GM19455 (cell line): Measurements from ENCODE around the gene ELFN1.

ENCODE experiments used
- ATAC-seq: cut with Tn5 transposase; IDR thresholded peaks from one replicate; pipeline ENCODE4 v1.9.1; 2021; ENCODE audit not compliant: unreplicated experiment

The ELFN1 gene

GRCh38 chr7:1738956-1739355 lies 68.9 kb downstream of the ELFN1 start:
- no peak for ATAC-seq

- no peak for ATAC-seq
Observed at GRCh38 chr7:1739593-1739992, 69.5 kb downstream of the ELFN1 start.

GRCh38 chr7:1740214-1740613 lies 70.1 kb downstream of the ELFN1 start:
- no peak for ATAC-seq

GRCh38 chr7:1741246-1741645 lies 71.2 kb downstream of the ELFN1 start:
- no peak for ATAC-seq

- no peak for ATAC-seq
Observed at GRCh38 chr7:1741751-1742554, 71.9 kb downstream of the ELFN1 start.

GRCh38 chr7:1742555-1743303 lies 72.7 kb downstream of the ELFN1 start:
- no peak for ATAC-seq

- no peak for ATAC-seq
Observed at GRCh38 chr7:1743481-1744230, 73.6 kb downstream of the ELFN1 start.

GRCh38 chr7:1744296-1745017 lies 74.4 kb downstream of the ELFN1 start:
- ATAC-seq, result no peak

- ATAC-seq, result no peak
Observed at GRCh38 chr7:1745018-1745532, 75.0 kb downstream of the ELFN1 start.

- no peak for ATAC-seq
Observed at GRCh38 chr7:1745576-1746490, 75.8 kb downstream of the ELFN1 start.

- ATAC-seq, result no peak
Observed at GRCh38 chr7:1746491-1746975, 76.5 kb downstream of the ELFN1 start.

GRCh38 chr7:1747004-1747801 lies 77.1 kb downstream of the ELFN1 start:
- ATAC-seq, result no peak

- no peak for ATAC-seq
Observed at GRCh38 chr7:1748076-1748838, 78.2 kb downstream of the ELFN1 start.

GRCh38 chr7:1748839-1749173 lies 78.7 kb downstream of the ELFN1 start:
- no peak for ATAC-seq

GRCh38 chr7:1749351-1749863 lies 79.3 kb downstream of the ELFN1 start:
- ATAC-seq, result no peak

GRCh38 chr7:1749864-1750466 lies 79.9 kb downstream of the ELFN1 start:
- ATAC-seq, result no peak

- ATAC-seq, result no peak
Observed at GRCh38 chr7:1750541-1751021, 80.5 kb downstream of the ELFN1 start.
